HG03575 (cell line): ENCODE measurements around the gene ZNF101.
"Not testable (repeated sequence)": the region's sequence is repeated elsewhere in the genome, so short reads cannot be mapped to it uniquely, and the experiment has no call there.

Experiments
- ATAC-seq: cut with Tn5 transposase; IDR thresholded peaks from one replicate; pipeline ENCODE4 v1.9.1; 2021; ENCODE audit not compliant: unreplicated experiment, insufficient number of reproducible peaks, low FRiP score; ENCODE audit errors: extremely low read depth

Gene ZNF101

GRCh38 chr19:19689023-19689422, 20.4 kb downstream of the ZNF101 start:
- ATAC-seq, result not testable (repeated sequence)

GRCh38 chr19:19691683-19692082, 23.0 kb downstream of the ZNF101 start:
- ATAC-seq, result no peak

- no peak for ATAC-seq
Measured at GRCh38 chr19:19696386-19696785, 27.7 kb downstream of the ZNF101 start.

GRCh38 chr19:19697589-19697988, 28.9 kb downstream of the ZNF101 start:
- ATAC-seq, result no peak

- ATAC-seq, result not testable (repeated sequence)
Measured at GRCh38 chr19:19700493-19700892, 31.9 kb downstream of the ZNF101 start.

- ATAC-seq, result no peak
Measured at GRCh38 chr19:19704836-19705235, 36.2 kb downstream of the ZNF101 start.

GRCh38 chr19:19710506-19710905, 41.9 kb downstream of the ZNF101 start:
- ATAC-seq, result no peak

- no peak for ATAC-seq
Measured at GRCh38 chr19:19711306-19711933, 42.8 kb downstream of the ZNF101 start.

GRCh38 chr19:19711934-19712828, 43.5 kb downstream of the ZNF101 start:
- no peak for ATAC-seq

- no peak for ATAC-seq
Measured at GRCh38 chr19:19719798-19720197, 51.2 kb downstream of the ZNF101 start.

GRCh38 chr19:19721896-19722295, 53.3 kb downstream of the ZNF101 start:
- no peak for ATAC-seq

- peak; percentile 91 for ATAC-seq
Measured at GRCh38 chr19:19732579-19733501, 64.2 kb downstream of the ZNF101 start, which contains the start of gene ZNF14. Gene ZNF14 (minus strand): TSS chr19:19733112. CDS start chr19:19732958, 154 bp downstream.
